ENCODE measurements around the gene PBX3. TPM values are rescaled to one million over a fixed set of nuclear protein-coding genes. Genes with fewer than 3 reads are reported as not detected.
A peak's percentile ranks its signal among the peaks of the same experiment; 100 is the strongest.
"Not testable (repeated sequence)": the region's sequence is repeated elsewhere in the genome, so short reads cannot be mapped to it uniquely, and the experiment has no call there.

The PBX3 gene
- polyA plus RNA-seq, 3 donors, result 27.8 to 30.6 (median 29.9) TPM

DNA sequence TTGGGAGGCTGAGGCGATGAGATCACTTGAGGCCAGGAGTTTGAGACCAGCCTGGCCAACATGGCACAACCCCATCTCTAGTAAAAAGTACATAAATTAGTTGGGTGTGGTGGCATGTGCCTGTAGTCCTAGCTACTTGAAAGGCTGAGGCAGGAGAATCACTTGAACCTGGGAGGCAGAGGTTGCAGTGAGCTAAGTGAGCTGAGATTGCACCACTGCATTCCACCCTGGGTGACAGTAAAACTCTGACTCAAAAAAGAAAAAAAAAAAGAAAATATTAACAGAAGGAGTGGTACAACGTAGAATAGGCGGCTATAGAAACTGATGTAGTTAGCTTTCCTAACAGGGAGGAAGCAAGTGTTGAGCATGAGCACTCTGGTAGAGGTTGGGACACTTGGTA is 59.9 kb downstream of the PBX3 start:
- DNase-seq (ENCODE audit: extremely low read depth in 1 of 11, low read depth in 9 of 11, low spot score in 4 of 11), result no peak

GRCh38 chr9:125810161-125810560 is 63.0 kb downstream of the PBX3 start:
- no peak for DNase-seq (ENCODE audit: extremely low read depth in 1 of 11, low read depth in 9 of 11, low spot score in 4 of 11)

DNA sequence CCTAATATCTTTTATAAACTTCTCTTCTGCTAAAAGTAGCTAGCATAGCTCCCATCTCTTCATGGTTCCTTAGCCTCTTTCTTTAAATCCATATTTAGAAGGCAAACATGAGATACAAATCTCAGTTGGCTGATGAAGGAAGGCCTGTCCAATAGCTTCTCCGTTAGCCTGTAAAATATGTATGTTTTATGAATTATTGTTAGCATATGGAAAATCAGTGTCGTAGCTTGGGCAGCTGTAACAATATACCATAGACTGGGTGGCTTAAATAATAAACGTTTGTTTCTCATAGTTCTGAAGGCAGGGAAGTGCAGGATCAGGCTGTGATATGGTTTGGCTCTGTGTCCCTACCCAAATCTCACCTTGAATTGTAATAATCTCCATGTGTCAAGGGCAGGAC is 63.8 kb downstream of the PBX3 start:
- no peak for DNase-seq (ENCODE audit: extremely low read depth in 1 of 11, low read depth in 9 of 11, low spot score in 4 of 11)

DNA sequence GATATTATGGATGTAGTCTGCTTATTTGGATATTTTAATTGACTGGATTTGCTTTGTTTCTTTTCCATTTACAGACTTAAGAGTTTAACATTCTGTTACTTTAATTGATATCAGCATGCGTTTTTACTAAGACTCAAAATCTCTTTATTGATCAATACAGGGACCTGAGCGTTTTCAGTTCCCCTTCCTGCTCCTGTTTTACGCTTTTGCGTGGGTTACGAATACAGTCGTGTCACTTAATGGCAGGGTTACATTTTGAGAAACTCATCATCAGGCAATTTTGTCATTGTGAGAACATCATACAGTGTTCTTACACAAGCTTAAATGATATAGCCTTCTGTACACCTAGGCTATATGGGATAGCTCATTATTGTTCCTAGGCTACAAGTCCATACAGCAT is 65.2 kb downstream of the PBX3 start:
- no peak for DNase-seq (ENCODE audit: extremely low read depth in 1 of 11, low read depth in 9 of 11, low spot score in 4 of 11)

DNA sequence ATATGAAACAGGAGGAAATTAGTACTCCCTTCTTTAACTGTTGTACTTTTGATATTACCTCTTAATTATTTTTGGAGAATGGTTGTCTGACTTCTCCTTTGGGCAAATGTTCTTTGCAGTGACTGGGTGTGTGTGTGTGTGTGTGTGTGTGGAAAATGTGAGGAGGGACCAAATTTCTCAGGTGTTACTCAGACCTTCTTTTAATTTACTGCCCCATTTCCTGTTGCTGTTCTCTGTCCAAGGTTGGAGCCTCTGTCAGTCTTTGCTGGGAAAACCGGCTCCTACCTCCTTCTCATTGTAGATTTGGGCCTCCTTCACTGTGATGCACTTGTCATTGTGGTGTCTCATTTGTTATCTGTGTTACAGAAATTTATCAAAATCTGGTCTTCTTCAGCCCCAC is 68.4 kb downstream of the PBX3 start:
- DNase-seq (ENCODE audit: extremely low read depth in 1 of 11, low read depth in 9 of 11, low spot score in 4 of 11), result no peak

- no peak for DNase-seq (ENCODE audit: extremely low read depth in 1 of 11, low read depth in 9 of 11, low spot score in 4 of 11)
Measured at GRCh38 chr9:125816321-125816720, 69.1 kb downstream of the PBX3 start.

DNA sequence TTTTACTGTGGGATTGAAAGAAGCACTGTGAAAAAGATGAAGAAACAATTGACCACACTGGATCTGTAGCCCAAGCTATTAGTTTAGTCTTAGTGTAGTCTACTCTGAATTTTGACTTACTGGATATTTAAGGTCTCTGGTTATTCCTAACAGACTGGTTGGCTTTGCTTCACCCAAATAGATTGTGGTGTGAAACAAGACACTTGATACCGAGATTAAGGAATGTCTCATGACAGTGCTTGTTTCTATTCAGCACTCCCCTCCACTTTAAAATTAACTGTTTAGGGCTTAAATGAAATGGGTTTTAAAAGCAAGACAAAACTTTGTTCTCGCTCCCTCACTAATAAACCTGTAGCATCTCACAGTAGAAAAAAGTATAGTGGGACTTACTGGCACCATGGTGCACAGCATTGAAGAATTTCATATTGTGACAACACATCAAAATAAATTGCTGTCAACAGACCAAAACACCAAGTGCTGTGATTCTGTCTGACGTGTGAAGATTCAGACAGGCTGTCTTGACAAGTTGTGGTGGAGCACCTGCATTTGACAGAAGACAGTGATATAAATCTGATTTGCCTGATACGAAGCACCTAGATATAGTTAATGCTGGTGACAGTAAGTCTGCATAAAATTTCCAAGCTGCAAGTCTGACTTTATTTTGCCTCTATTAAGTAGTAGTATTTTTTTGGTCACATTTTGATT is 73.1 kb downstream of the PBX3 start:
- DNase-seq (ENCODE audit: extremely low read depth in 1 of 11, low read depth in 9 of 11, low spot score in 4 of 11), result no peak

DNA sequence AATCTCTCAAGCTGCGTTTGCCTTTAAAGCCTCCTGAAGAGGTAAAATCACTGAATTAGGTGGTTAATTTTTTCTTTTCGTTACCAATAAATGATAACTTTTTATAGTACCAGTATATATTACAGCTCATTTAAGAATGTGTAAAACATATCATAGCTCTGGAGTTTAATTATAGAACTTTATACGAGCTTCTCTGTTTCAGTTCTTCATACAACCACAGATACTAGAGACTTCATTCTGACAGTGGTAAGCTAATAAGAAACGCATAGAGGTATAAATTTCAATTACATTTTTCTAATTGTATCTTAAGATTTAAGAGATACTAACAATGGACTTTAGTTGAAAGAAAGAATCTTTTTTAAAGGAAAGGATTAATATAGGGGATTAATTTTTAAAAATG is 73.9 kb downstream of the PBX3 start:
- no peak for DNase-seq (ENCODE audit: extremely low read depth in 1 of 11, low read depth in 9 of 11, low spot score in 4 of 11)

- no peak for DNase-seq (ENCODE audit: extremely low read depth in 1 of 11, low read depth in 9 of 11, low spot score in 4 of 11)
Measured at GRCh38 chr9:125822160-125822559, 75.0 kb downstream of the PBX3 start.

GRCh38 chr9:125822902-125823301 is 75.7 kb downstream of the PBX3 start:
- no peak for DNase-seq (ENCODE audit: extremely low read depth in 1 of 11, low read depth in 9 of 11, low spot score in 4 of 11)

DNA sequence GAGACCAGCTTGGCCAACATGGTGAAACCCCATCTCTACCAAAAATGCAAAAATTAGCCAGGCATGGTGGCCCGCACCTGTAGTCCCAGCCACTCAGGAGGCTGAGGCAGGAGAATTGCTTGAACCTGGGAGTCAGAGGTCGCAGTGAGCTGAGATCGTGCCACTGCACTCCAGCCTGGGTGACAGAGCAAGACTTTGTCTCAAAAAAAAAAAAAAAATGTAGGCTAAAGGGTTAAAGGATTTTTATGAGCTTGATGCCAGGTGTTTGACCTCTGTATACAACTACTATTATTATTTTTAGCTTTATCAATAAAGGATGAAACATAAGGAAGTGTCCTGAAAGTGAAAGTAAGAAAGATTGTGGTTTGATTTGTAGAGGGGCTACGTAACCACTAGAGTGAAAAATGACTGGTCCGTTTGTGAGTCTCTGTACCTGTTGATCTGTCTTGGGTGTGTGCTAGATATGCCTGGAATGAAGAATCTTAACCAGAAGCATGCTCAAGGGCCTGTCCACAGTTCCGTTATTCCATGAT is 76.8 kb downstream of the PBX3 start:
- DNase-seq (ENCODE audit: extremely low read depth in 1 of 11, low read depth in 9 of 11, low spot score in 4 of 11), result not testable (repeated sequence)

DNA sequence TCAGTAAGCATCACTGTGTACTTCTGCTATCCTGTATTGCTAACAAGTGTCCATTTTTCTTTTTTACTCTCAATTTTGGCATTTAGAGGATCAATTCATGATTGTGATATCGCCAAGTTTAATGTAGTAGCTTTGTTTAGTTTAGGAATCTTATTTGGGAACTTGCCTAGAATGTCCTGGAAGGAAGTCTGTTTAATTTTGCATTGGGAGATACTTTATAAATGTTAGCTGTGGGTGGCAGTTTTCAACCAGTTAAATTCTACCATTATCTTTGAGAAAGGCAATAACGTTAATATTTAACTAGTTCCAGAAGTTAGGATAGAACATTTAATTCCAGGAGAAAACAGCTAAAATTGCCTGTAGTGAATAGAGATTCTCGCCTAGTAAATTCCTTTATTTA is 78.6 kb downstream of the PBX3 start:
- no peak for DNase-seq (ENCODE audit: extremely low read depth in 1 of 11, low read depth in 9 of 11, low spot score in 4 of 11)

- DNase-seq (ENCODE audit: extremely low read depth in 1 of 11, low read depth in 9 of 11, low spot score in 4 of 11), result no peak
Measured at GRCh38 chr9:125826850-125827249, 79.7 kb downstream of the PBX3 start.

- DNase-seq (ENCODE audit: extremely low read depth in 1 of 11, low read depth in 9 of 11, low spot score in 4 of 11), result no peak
Measured at GRCh38 chr9:125829743-125830142, 82.6 kb downstream of the PBX3 start.

DNA sequence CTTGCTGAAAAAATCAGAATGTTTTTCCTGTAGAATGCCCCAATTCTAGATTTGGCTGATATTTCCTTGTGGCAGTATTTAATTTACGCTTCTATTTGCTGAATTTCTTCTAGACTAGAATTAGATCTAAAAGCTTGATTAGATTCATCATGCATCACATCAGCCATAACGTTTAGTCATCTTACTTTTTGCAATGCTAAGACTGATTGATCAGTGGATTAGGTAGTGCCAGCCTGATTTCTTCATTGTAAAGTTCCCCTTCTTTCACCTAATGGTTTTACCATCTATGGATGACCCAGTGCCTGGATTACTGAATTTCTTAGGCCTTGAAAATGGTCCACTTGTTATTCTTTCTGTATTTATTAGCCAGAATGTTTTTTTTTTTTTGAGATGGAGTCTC is 83.9 kb downstream of the PBX3 start:
- DNase-seq (ENCODE audit: extremely low read depth in 1 of 11, low read depth in 9 of 11, low spot score in 4 of 11), result no peak

- DNase-seq (ENCODE audit: extremely low read depth in 1 of 11, low read depth in 9 of 11, low spot score in 4 of 11), result no peak
Measured at GRCh38 chr9:125831616-125832015, 84.4 kb downstream of the PBX3 start.

DNA sequence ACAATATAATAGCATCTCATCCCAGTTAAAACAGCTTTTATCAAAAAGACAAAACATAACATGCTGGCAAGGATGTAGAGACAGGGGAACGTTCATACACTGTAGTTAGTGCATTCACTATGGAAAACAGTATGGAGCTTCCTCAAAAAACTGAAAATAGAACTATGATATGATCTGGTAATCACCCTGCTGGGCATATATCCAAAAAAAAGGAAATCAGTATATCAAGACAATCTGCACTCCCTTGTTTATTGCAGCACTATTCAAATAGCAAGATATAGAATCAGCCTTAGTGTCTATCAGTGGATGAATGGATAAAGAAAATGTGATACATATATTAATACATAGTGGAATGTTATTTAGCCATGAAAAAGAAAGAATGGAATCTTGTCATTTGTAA is 88.5 kb downstream of the PBX3 start:
- no peak for DNase-seq (ENCODE audit: extremely low read depth in 1 of 11, low read depth in 9 of 11, low spot score in 4 of 11)

- DNase-seq (ENCODE audit: extremely low read depth in 1 of 11, low read depth in 9 of 11, low spot score in 4 of 11), result no peak
Measured at GRCh38 chr9:125839317-125839716, 92.1 kb downstream of the PBX3 start.

DNA sequence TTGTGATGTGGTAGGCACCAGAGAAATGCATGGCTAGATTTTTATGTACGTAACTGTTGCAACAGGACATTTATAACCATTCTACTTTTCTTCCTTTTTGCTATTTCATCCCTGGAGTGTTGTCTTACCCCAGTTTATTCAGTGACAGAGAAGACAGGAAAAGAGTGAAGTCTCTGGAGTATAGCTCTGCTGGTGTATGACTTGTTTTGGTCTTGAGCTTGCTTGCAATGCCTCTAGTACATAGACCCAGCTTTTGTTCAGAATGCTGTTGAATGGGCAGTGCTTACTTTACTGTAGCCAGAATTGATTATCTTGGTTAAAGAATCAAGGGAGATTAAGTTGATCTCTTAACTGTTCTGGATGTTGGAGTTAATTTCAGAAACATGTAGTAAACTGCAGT is 94.3 kb downstream of the PBX3 start:
- DNase-seq (ENCODE audit: extremely low read depth in 1 of 11, low read depth in 9 of 11, low spot score in 4 of 11), result no peak

GRCh38 chr9:125842242-125842641 is 95.1 kb downstream of the PBX3 start:
- DNase-seq (ENCODE audit: extremely low read depth in 1 of 11, low read depth in 9 of 11, low spot score in 4 of 11), result no peak

DNA sequence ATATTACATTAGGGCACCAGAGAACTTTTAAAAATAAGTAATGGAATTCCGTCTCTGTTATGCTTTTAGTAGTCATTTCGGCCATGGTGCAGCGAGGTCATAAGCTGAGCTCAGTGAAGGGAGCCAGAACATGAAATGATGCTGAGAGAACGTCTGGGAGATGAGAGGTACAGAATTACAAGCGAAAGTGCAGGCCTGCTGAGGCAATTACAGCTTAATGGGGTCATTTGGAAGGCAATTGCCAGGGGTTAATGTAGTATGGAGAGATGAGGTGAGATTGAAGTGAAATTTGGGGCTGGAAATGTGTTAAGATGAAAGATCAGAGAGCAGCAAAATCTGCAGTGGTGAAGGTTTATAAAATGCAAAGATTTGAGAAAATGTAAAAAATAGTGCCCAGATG is 96.5 kb downstream of the PBX3 start:
- peak in 5 of 11 donors; percentile 16 to 42 (median 21) for DNase-seq (ENCODE audit: extremely low read depth in 1 of 11, low read depth in 9 of 11, low spot score in 4 of 11)

Measured in renal cortex interstitium (tissue), 11 donors.